Measurements from ENCODE around the gene SMIM8. TPM values are rescaled to one million over a fixed set of nuclear protein-coding genes. Genes with fewer than 3 reads are reported as not detected.

SMIM8 gene
- total RNA-seq, 1 experiment from 2014 or later, result 5.0 TPM

DNA sequence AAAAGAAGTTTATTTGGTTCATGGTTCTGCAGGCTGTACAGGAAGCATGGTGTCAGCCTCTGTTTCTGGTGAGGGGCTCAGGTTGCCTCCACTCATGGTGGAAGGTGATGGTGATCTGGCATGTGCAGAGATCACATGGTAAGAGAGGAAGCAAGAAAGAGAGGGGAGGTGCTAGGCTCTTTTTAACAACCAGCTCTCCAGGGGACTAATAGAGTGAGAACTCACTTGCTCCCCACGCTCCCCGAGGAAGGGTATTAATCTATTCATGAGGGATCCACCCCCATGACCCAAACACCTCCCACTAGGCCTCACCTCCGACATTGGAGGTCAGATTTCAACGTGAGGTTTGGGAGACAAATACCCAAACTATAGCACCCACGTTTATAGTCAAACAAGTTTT is 10.6 kb downstream of the SMIM8 start:
- no TSS peak for BruUV-seq (replicated peaks)
- Histone ChIP-seq H3K4me1 (ENCODE audit: insufficient read depth, low read length) (no peaks in the 10 kb centered on the region), H3K4me2 (ENCODE audit: low read length) (no peak overlapping the region), H3K27me3 (ENCODE audit: low read length) (no peaks in the 10 kb centered on the region), H3K36me3 (ENCODE audit: low read depth, low read length) (no peaks in the 10 kb centered on the region), H2AFZ (ENCODE audit: low read length) (no peak overlapping the region), H3K9me3 (ENCODE audit: low read length) (no peaks in the 10 kb centered on the region), H3K27ac (ENCODE audit: low read length) (no peak overlapping the region), H4K20me1 (ENCODE audit: low read length) (no peaks in the 10 kb centered on the region), H3F3A (ENCODE audit: low read length, unreplicated experiment) (no peaks in the 10 kb centered on the region), H3K4me3 (ENCODE audit: low read length) (no peak overlapping the region), H3K9ac (ENCODE audit: low read length) (no peak overlapping the region), H3K9me2 (replicated peaks; ENCODE audit: low read length) (no peaks in the 10 kb centered on the region), H3K79me2 (ENCODE audit: low read length) (no peaks in the 10 kb centered on the region)
- TF ChIP-seq, protein P1, sequence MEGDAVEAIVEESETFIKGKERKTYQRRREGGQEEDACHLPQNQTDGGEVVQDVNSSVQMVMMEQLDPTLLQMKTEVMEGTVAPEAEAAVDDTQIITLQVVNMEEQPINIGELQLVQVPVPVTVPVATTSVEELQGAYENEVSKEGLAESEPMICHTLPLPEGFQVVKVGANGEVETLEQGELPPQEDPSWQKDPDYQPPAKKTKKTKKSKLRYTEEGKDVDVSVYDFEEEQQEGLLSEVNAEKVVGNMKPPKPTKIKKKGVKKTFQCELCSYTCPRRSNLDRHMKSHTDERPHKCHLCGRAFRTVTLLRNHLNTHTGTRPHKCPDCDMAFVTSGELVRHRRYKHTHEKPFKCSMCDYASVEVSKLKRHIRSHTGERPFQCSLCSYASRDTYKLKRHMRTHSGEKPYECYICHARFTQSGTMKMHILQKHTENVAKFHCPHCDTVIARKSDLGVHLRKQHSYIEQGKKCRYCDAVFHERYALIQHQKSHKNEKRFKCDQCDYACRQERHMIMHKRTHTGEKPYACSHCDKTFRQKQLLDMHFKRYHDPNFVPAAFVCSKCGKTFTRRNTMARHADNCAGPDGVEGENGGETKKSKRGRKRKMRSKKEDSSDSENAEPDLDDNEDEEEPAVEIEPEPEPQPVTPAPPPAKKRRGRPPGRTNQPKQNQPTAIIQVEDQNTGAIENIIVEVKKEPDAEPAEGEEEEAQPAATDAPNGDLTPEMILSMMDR (conservative IDR thresholded peaks at IDR 0.05; ENCODE audit: low read depth, low read length), result no peak
- no peak for TF ChIP-seq EZH2phosphoT487 (IDR thresholded peaks at IDR 0.05; ENCODE audit: borderline replicate concordance, low read length)
- TF ChIP-seq EZH2 (IDR thresholded peaks at IDR 0.05; ENCODE audit: low read length, unreplicated experiment), result no peak
- intact Hi-C loops (cut with micrococcal nuclease), result no loop called here
- ChIA-PET CTCF (no interaction called here), POLR2A (ENCODE audit: unreplicated experiment) (no interaction called here)
- ATAC-seq, result no peak
- DNase-seq, result no peak

DNA sequence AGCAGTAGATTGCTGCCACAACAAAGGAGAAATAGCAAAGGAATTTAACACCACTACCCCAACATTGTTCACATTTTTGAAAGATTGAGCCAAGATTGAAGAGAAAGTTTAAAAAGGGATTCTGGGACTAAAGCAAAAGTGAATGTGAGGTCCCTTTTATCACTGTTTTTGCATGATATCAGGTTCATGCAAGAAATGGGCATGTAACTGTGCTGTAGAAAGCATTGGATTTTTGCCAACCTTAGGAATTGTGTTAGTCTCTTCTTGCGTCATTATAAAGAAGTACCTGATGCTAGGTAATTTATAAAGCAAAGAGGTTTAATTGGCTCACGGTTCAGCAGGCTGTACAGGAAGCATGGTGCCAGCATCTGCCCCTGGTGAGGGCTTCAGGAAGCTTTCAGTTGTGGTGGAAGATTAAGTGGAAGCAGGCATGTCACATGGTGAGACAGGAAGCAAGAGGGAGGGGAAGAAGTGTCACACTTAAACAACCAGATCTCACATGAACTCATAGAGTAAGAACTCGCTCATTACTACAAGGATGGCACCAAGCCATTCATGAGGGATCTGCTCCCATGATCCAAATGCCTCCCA is 11.3 kb downstream of the SMIM8 start:
- CTCF ChIA-PET, result no interaction called here
- no TSS peak for BruUV-seq (replicated peaks)
- Histone ChIP-seq H3K79me2 (ENCODE audit: low read length) (no peaks in the 10 kb centered on the region), H3K4me2 (ENCODE audit: low read length) (no peak overlapping the region), H3K4me3 (ENCODE audit: low read length) (no peak overlapping the region), H3F3A (ENCODE audit: low read length, unreplicated experiment) (no peaks in the 10 kb centered on the region), H2AFZ (ENCODE audit: low read length) (no peak overlapping the region), H3K4me1 (ENCODE audit: insufficient read depth, low read length) (no peaks in the 10 kb centered on the region), H3K27ac (ENCODE audit: low read length) (no peak overlapping the region), H3K9ac (ENCODE audit: low read length) (no peak overlapping the region), H4K20me1 (ENCODE audit: low read length) (no peaks in the 10 kb centered on the region), H3K36me3 (ENCODE audit: low read depth, low read length) (no peaks in the 10 kb centered on the region), H3K9me2 (replicated peaks; ENCODE audit: low read length) (no peaks in the 10 kb centered on the region), H3K27me3 (ENCODE audit: low read length) (no peaks in the 10 kb centered on the region), H3K9me3 (ENCODE audit: low read length) (no peaks in the 10 kb centered on the region)
- ATAC-seq (no peak), DNase-seq (no peak)
- POLR2A ChIA-PET (ENCODE audit: unreplicated experiment), result no interaction called here
- TF ChIP-seq, protein P1 (conservative IDR thresholded peaks at IDR 0.05; ENCODE audit: low read depth, low read length), result no peak
- TF ChIP-seq EZH2 (IDR thresholded peaks at IDR 0.05; ENCODE audit: low read length, unreplicated experiment), result no peak
- TF ChIP-seq EZH2phosphoT487 (IDR thresholded peaks at IDR 0.05; ENCODE audit: borderline replicate concordance, low read length), result no peak
- intact Hi-C loops (cut with micrococcal nuclease), result no loop called here

DNA sequence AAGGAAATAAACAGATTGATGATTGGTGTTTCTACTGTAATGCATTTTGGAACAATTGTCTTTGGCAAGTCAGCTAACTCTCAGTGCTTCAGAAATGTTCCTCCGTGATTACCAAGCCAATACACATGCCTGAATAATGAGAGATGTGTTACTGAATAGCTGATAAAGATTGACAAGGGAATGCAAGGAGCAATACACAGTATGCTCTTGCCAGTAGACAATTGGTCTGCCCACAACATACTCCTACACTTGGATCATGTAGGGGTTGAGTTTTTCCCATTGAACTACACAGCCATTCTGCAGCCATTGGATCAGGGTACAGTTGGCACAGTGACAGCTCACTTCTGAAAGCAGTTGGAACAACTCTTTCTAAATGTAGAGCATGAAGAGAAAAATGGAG is 12.3 kb downstream of the SMIM8 start:
- Histone ChIP-seq H3F3A (ENCODE audit: low read length, unreplicated experiment) (no peaks in the 10 kb centered on the region), H3K27ac (ENCODE audit: low read length) (no peak overlapping the region), H3K9me2 (replicated peaks; ENCODE audit: low read length) (no peaks in the 10 kb centered on the region), H2AFZ (ENCODE audit: low read length) (no peak overlapping the region), H3K9me3 (ENCODE audit: low read length) (no peaks in the 10 kb centered on the region), H3K4me2 (ENCODE audit: low read length) (no peak overlapping the region), H3K79me2 (ENCODE audit: low read length) (no peaks in the 10 kb centered on the region), H3K4me3 (ENCODE audit: low read length) (no peak overlapping the region), H3K9ac (ENCODE audit: low read length) (no peak overlapping the region), H3K4me1 (ENCODE audit: insufficient read depth, low read length) (no peaks in the 10 kb centered on the region), H3K36me3 (ENCODE audit: low read depth, low read length) (no peaks in the 10 kb centered on the region), H3K27me3 (ENCODE audit: low read length) (no peaks in the 10 kb centered on the region), H4K20me1 (ENCODE audit: low read length) (no peaks in the 10 kb centered on the region)
- intact Hi-C loops (cut with micrococcal nuclease), result no loop called here
- DNase-seq (no peak), ATAC-seq (no peak)
- no TSS peak for BruUV-seq (replicated peaks)
- TF ChIP-seq EZH2phosphoT487 (IDR thresholded peaks at IDR 0.05; ENCODE audit: borderline replicate concordance, low read length) (no peak), EZH2 (IDR thresholded peaks at IDR 0.05; ENCODE audit: low read length, unreplicated experiment) (no peak)
- TF ChIP-seq, protein P1 (conservative IDR thresholded peaks at IDR 0.05; ENCODE audit: low read depth, low read length), result no peak
- CTCF ChIA-PET, result no interaction called here
- POLR2A ChIA-PET (ENCODE audit: unreplicated experiment), result no interaction called here
